Activated CD8-positive, alpha-beta memory T cell treated with anti-CD3 and anti-CD28 coated beads for 1 hour (primary cell): ENCODE measurements around the gene MTA1.

Experiments used
- DNase-seq, 2 donors: peaks; one replicate each; pipeline ENCODE4 v3.0.0-alpha.2; 2020; ENCODE audit warnings: low read depth in 1 of 2; ENCODE audit errors: extremely low read depth in 1 of 2

MTA1 gene

GRCh38 chr14:105401699-105402098 is 17.9 kb upstream of the MTA1 start:
- DNase-seq = no peak

GRCh38 chr14:105408592-105408991 is 11.0 kb upstream of the MTA1 start:
- DNase-seq = no peak

GRCh38 chr14:105409364-105409763 is 10.3 kb upstream of the MTA1 start:
- DNase-seq = no peak

GRCh38 chr14:105410642-105411016 is 9.0 kb upstream of the MTA1 start:
- DNase-seq = no peak

GRCh38 chr14:105411017-105411941 is 8.3 kb upstream of the MTA1 start:
- no peak for DNase-seq

GRCh38 chr14:105411985-105412770 is 7.4 kb upstream of the MTA1 start:
- DNase-seq = no peak

GRCh38 chr14:105412771-105413543 is 6.7 kb upstream of the MTA1 start:
- no peak for DNase-seq

- no peak for DNase-seq
These were observed 6.1 kb upstream of the MTA1 start for GRCh38 chr14:105413544-105413886.

- DNase-seq = peak in 1 of 2 donors; percentile 44
These were observed 4.9 kb upstream of the MTA1 start for GRCh38 chr14:105414456-105415371.

GRCh38 chr14:105415481-105416428 is 3.9 kb upstream of the MTA1 start:
- no peak for DNase-seq

- DNase-seq = no peak
These were observed 3.0 kb upstream of the MTA1 start for GRCh38 chr14:105416671-105417070.

- DNase-seq = no peak
These were observed 1.9 kb upstream of the MTA1 start for GRCh38 chr14:105417690-105418121.

GRCh38 chr14:105418269-105419194 is 1.1 kb upstream of the MTA1 start:
- DNase-seq = no peak

- no peak for DNase-seq
These were observed 710 bp downstream of the MTA1 start for GRCh38 chr14:105420101-105420973.

GRCh38 chr14:105420974-105421674 is 1.5 kb downstream of the MTA1 start:
- no peak for DNase-seq
